ENCODE measurements around the gene SRRM5.
"Not testable (repeated sequence)": the region's sequence is repeated elsewhere in the genome, so short reads cannot be mapped to it uniquely, and the experiment has no call there.

Gene SRRM5

DNA sequence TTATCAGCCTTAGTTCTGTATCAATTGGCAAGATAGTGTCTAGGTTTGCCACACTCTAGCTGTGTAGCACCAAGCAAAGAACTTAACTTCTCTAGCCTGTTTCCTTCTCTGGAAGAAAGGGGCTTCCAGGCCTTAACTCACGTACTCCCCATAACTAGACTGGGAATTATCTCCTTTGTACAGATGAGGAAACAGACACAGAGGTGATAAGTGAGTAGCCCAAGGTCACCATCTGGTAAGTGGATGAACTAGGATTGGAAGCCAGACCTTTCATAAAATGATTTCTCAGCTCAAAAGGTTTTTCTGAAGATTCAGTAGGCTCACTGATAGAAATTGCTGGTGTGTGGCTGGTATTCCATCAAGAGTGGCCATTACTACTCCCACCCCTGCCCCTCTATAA lies 4.4 kb downstream of the SRRM5 start:
- DNase-seq: no peak

DNA sequence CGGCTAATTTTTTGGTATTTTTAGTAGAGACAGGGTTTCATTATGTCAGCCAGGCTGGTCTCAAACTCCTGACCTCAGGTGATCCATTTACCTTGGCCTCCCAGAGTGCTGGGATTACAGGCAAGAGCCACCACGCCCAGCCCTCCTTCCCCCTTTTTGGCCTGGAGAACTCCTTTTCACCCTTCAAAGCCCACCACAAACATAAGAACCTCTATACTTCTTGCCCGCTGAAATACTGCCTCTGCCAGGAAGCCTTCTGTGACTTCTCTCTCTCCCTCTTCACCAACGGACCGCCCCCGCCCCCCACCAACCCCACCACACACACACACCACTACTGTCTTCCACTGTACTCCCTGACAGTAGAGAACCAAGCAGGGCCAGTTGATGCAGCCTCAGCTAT lies 5.1 kb downstream of the SRRM5 start:
- DNase-seq: no peak

- DNase-seq: peak; percentile 68 to 81
Observed at GRCh38 chr19:43618921-43619261, 7.0 kb downstream of the SRRM5 start.

- peak; percentile 81 to 88 for DNase-seq
Observed at GRCh38 chr19:43619262-43620060, 7.6 kb downstream of the SRRM5 start, which contains the start of gene ZNF428. Gene ZNF428 (minus strand): TSS chr19:43619629. CDS start chr19:43614304, 5,325 bp downstream.

- DNase-seq: no peak
Observed at GRCh38 chr19:43620061-43621001, 8.4 kb downstream of the SRRM5 start.

DNA sequence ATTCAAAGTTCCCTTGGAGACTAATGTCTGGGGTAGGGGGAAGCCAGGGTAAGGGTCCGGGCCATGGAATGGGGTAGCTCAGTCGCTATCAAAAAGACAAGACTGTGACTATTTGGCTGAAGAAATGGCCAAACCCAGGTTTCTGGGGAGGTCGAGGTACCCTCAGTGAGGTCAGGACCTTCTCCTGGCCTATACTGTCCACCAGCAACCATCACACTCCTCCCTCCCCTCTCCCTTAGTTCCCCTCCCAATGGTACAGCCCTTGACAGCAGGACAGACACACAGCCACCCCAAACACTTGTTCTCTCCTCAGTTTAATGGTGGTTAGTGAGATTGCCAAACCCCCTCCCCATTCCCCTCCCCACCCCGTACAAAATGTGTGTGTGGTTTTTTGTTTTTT lies 10.2 kb downstream of the SRRM5 start:
- DNase-seq: no peak

- no peak for DNase-seq
Observed at GRCh38 chr19:43622956-43623355, 11.1 kb downstream of the SRRM5 start.

GRCh38 chr19:43623889-43624670 lies 12.2 kb downstream of the SRRM5 start:
- no peak for DNase-seq

GRCh38 chr19:43624933-43625332 lies 13.0 kb downstream of the SRRM5 start:
- DNase-seq: no peak

- peak in 1 of 2 experiments; percentile 30 for DNase-seq
Observed at GRCh38 chr19:43625918-43626579, 14.2 kb downstream of the SRRM5 start.

GRCh38 chr19:43626838-43627237 lies 14.9 kb downstream of the SRRM5 start:
- DNase-seq: no peak

GRCh38 chr19:43628646-43629326 lies 16.9 kb downstream of the SRRM5 start:
- DNase-seq: no peak

GRCh38 chr19:43631491-43631890 lies 19.6 kb downstream of the SRRM5 start:
- DNase-seq: no peak

GRCh38 chr19:43633520-43633919 lies 21.6 kb downstream of the SRRM5 start:
- no peak for DNase-seq

GRCh38 chr19:43634068-43634467 lies 22.2 kb downstream of the SRRM5 start:
- DNase-seq: no peak

- no peak for DNase-seq
Observed at GRCh38 chr19:43634506-43634871, 22.6 kb downstream of the SRRM5 start.

GRCh38 chr19:43634872-43635560 lies 23.1 kb downstream of the SRRM5 start:
- no peak for DNase-seq

DNA sequence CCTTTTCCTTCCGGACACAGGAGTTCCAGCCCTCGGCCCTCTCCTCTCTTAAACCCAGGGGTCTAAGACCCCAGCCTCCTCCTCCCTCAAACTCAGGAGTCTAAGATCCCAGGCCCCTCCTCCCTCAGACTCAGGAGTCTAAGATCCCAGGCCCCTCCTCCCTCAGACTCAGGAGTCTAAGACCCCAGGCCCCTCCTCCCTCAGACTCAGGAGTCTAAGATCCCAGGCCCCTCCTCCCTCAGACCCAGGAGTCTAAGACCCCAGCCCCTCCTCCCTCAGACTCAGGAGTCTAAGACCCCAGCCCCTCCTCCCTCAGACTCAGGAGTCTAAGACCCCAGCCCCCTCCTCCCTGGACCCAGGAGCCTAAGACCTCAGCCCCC lies 23.7 kb downstream of the SRRM5 start:
- not testable (repeated sequence) for DNase-seq

- no peak for DNase-seq
Observed at GRCh38 chr19:43636121-43636683, 24.3 kb downstream of the SRRM5 start.

GRCh38 chr19:43638214-43638994 lies 26.5 kb downstream of the SRRM5 start:
- no peak for DNase-seq
